Measurements from ENCODE around the gene NAALADL2. TPM values are rescaled to one million over a fixed set of nuclear protein-coding genes. Genes with fewer than 3 reads are reported as not detected.

NAALADL2 gene
- total RNA-seq, 2 experiments from 2014 or later, result not detected

DNA sequence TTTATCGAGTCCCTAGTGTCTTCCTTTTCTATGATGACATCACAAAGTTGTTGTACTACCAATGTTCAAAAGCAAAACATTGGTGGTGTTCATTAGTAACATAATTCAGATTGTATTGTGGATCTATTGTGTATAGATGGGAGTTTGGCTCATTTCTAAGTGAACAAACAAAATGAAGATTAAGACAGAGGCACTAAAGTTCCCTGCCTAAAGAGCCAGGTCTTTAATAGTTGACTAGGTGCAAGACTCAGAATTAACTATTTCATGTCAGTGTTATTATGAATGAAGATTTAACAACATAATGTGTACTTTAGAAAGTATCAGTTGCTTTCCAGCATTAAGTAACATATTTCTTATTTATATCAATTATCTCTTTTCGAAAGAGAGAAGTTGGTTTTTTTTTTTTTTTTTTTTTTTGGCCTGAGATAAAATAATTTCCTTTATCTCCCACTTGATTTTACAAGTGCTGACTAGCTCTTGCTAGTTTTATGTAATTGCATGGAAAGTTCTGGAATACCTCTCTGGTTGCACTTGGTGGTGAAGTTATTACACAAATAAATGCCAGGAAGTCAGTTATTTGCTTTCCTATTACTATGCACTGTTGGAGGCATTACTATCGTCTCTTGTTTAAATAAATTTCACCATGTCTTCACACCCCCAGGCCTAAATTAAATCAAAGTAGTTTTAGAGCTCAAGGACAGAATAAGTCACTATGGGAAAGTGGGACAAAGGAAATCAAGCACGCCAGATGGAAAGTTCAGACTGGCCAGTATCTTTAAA is 48.7 kb downstream of the NAALADL2 start:
- Mint-ChIP-seq H3K4me3 (no peak overlapping the region), H3K4me1 (ENCODE audit: low read depth) (no peaks in the 10 kb centered on the region), H3K36me3 (ENCODE audit: low read depth) (no peaks in the 10 kb centered on the region), H3K27me3 (ENCODE audit: low read depth) (no peaks in the 10 kb centered on the region), H3K9me3 (peaks cover 2% of the 10 kb centered on the region), H3K27ac (no peak overlapping the region)
- no peak for DNase-seq
- CTCF ChIA-PET, result no interaction called here
- intact Hi-C loops (cut with micrococcal nuclease), result no loop called here

DNA sequence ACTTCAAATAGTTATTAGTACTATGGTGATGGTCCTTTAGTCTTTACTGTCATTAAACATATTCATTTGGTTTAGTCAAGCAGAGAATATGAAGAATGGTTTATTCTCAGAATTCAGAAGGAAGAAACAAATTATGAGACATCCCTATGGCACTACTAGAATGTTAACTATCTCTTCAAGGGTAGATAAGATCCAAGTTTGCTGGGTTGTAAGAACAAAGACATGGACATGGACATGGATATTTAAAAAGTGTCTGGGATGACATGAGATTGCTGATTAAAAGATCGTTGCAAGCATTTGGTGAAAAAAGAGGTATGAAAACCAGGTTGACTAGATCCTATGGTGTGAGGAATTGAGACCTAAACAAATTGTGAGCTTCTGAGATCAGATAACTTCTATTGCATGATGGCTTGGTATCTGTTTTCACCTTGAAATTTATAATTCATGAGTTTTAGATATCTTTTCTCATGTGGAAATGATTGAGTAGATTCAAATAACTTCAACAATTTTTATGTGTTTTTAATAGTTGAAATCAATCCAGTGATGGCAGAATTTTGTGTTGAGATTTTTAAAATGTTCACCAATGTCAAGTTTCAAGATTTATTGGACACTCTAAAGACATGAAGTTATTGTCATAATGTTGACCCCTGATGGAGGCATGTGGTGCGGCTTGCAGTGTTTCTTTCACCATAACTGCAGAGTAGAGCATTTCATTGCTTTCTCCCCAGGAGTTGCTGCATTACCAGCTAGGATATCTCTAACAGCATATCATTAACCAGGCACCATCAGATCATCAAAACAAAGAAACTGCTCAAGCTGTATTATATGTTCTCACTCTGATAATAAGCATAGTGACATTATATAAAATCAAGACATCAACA is 72.6 kb downstream of the NAALADL2 start:
- no peak overlapping the region for H3K4me3 Mint-ChIP-seq
- no peak overlapping the region for H3K27ac Mint-ChIP-seq
- CTCF ChIA-PET, result no interaction called here
- no peaks in the 10 kb centered on the region for H3K27me3 Mint-ChIP-seq (ENCODE audit: low read depth)
- no peaks in the 10 kb centered on the region for H3K36me3 Mint-ChIP-seq (ENCODE audit: low read depth)
- peaks cover 6% of the 10 kb centered on the region for H3K9me3 Mint-ChIP-seq
- DNase-seq, result no peak
- intact Hi-C loops (cut with micrococcal nuclease), result no loop called here
- H3K4me1 Mint-ChIP-seq (ENCODE audit: low read depth), result no peaks in the 10 kb centered on the region

DNA sequence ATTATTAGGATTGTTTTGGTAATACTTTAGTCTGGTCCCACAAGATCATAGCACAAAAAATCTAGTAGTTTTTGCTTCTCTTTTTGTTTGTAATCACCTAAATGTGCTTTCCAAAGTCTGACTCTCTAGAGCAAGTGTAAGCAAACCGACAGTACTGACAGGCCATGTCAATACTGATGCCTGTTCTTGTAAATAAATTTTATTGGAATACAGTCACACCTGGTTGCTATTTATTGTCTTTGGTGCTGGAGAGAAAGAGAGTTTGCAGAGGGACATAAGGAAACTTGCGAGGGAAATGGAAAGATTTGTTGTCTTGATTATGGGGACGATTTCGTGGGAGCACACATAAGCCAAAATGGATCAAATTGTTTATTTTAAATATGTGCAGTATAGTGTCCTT is 77.5 kb downstream of the NAALADL2 start:
- H3K27ac Mint-ChIP-seq, result no peak overlapping the region
- no peaks in the 10 kb centered on the region for H3K4me1 Mint-ChIP-seq (ENCODE audit: low read depth)
- peaks cover 11% of the 10 kb centered on the region for H3K9me3 Mint-ChIP-seq
- DNase-seq, result no peak
- no peak overlapping the region for H3K4me3 Mint-ChIP-seq
- intact Hi-C loops (cut with micrococcal nuclease), result no loop called here
- no peaks in the 10 kb centered on the region for H3K36me3 Mint-ChIP-seq (ENCODE audit: low read depth)
- no peaks in the 10 kb centered on the region for H3K27me3 Mint-ChIP-seq (ENCODE audit: low read depth)
- CTCF ChIA-PET, result no interaction called here

DNA sequence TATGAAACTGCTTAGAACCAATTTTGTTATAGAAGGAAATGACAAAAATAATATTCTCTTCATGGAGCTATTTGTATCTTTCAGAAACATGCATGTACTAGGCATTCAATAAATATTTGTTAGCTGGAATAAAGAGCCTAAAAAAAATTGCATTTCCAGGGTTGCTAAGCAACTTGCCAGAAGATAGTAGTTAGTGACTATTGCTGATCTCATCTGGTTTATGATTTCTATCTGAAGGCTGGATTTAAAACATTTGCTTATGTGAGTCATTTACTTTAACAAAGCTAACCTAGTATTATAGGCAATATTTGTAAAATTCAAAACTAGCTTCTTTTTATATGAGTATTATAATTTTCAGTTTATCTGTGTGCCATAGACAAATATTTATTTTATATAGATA is 78.3 kb downstream of the NAALADL2 start:
- peaks cover 14% of the 10 kb centered on the region for H3K9me3 Mint-ChIP-seq
- no peak overlapping the region for H3K4me3 Mint-ChIP-seq
- no peak overlapping the region for H3K27ac Mint-ChIP-seq
- no peak for DNase-seq
- CTCF ChIA-PET, result no interaction called here
- H3K27me3 Mint-ChIP-seq (ENCODE audit: low read depth), result no peaks in the 10 kb centered on the region
- H3K4me1 Mint-ChIP-seq (ENCODE audit: low read depth), result no peaks in the 10 kb centered on the region
- intact Hi-C loops (cut with micrococcal nuclease), result no loop called here
- H3K36me3 Mint-ChIP-seq (ENCODE audit: low read depth), result no peaks in the 10 kb centered on the region

DNA sequence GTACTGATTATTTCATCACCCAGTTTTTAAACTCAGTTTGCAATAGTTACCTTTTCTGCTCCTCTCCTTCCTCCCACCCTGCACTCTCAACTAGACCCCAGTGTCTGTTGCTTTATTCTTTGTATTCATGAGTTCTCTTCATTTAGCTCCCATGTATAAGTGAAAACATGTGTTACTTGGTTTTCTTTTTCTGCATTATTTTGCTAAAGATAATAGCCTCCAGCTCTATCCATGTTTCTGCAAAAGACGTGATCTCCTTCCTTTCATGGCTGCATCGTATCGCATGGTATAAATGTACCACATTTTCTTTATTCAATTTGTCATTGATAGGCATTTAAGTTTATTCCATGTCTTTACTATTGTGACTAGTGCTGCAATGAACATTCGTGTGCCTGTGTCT is 79.0 kb downstream of the NAALADL2 start:
- Mint-ChIP-seq H3K27me3 (ENCODE audit: low read depth) (no peaks in the 10 kb centered on the region), H3K27ac (no peak overlapping the region), H3K9me3 (peaks cover 14% of the 10 kb centered on the region), H3K4me3 (no peak overlapping the region), H3K4me1 (ENCODE audit: low read depth) (no peaks in the 10 kb centered on the region), H3K36me3 (ENCODE audit: low read depth) (no peaks in the 10 kb centered on the region)
- intact Hi-C loops (cut with micrococcal nuclease), result no loop called here
- no peak for DNase-seq
- CTCF ChIA-PET, result no interaction called here

DNA sequence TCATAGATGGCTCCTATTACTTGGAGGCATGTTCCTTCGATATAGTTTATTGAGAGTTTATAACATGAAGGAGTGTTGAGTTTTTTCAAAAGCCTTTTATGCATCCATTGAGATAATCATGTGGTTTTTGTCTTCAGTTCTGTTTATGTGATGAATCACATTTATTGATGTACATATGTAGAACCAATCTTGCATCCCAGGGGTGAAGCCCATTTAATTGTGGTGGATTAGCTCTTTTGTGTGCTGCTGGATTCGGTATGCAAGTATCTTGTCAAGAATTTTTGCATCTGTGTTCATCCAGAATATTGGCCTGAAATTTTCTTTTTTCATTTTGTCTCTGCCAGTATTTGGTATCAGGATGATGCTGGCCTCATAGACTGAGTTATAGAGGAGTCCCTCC is 81.0 kb downstream of the NAALADL2 start:
- no peak overlapping the region for H3K4me3 Mint-ChIP-seq
- no peak overlapping the region for H3K27ac Mint-ChIP-seq
- CTCF ChIA-PET, result no interaction called here
- H3K9me3 Mint-ChIP-seq, result peaks cover 14% of the 10 kb centered on the region
- H3K27me3 Mint-ChIP-seq (ENCODE audit: low read depth), result no peaks in the 10 kb centered on the region
- DNase-seq, result no peak
- H3K36me3 Mint-ChIP-seq (ENCODE audit: low read depth), result no peaks in the 10 kb centered on the region
- H3K4me1 Mint-ChIP-seq (ENCODE audit: low read depth), result no peaks in the 10 kb centered on the region
- intact Hi-C loops (cut with micrococcal nuclease), result no loop called here

DNA sequence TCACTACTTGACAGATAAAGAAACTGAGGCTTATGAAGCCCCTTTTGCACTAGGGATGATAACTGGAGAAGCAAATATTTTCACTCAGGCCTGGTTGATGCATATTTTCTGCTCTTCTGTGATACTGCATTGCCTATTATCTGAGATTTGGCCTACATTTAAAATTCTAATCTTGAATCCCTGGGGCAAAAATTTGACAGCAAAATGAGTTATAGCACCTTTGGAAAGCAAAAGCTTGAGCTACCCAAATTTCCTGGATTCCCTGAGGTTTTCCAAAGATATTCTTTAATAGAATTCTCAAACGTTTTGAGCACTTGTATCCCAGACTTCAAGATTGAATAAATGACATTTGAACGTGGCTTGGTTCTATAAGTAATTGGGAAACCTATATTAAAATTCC is 86.1 kb downstream of the NAALADL2 start:
- Mint-ChIP-seq H3K9me3 (peaks cover 8% of the 10 kb centered on the region), H3K36me3 (ENCODE audit: low read depth) (no peaks in the 10 kb centered on the region), H3K4me3 (no peak overlapping the region), H3K27me3 (ENCODE audit: low read depth) (no peaks in the 10 kb centered on the region), H3K27ac (no peak overlapping the region), H3K4me1 (ENCODE audit: low read depth) (no peaks in the 10 kb centered on the region)
- CTCF ChIA-PET, result no interaction called here
- DNase-seq, result no peak
- intact Hi-C loops (cut with micrococcal nuclease), result no loop called here

DNA sequence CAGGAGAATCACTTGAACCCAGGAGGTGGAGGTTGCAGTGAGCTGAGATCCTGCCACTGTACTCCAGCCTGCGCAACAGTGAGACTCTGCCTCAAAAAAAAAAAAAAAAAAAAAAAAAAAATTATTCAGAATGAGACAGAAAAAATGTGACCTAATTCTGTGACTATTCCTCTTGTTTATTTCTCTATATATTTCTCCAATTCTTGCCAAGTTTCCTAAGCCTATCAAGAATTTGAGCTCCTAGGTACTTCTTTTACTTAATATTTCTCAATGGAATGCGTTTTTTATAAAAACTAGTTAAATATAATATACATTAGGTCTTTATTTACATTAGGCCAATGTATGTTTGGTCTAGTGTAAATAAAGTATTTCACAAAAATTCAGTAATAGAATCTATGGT is 86.8 kb downstream of the NAALADL2 start:
- peaks cover 6% of the 10 kb centered on the region for H3K9me3 Mint-ChIP-seq
- H3K4me1 Mint-ChIP-seq (ENCODE audit: low read depth), result no peaks in the 10 kb centered on the region
- CTCF ChIA-PET, result no interaction called here
- no peak overlapping the region for H3K4me3 Mint-ChIP-seq
- no peak overlapping the region for H3K27ac Mint-ChIP-seq
- H3K36me3 Mint-ChIP-seq (ENCODE audit: low read depth), result no peaks in the 10 kb centered on the region
- no peak for DNase-seq
- H3K27me3 Mint-ChIP-seq (ENCODE audit: low read depth), result no peaks in the 10 kb centered on the region
- intact Hi-C loops (cut with micrococcal nuclease), result no loop called here

DNA sequence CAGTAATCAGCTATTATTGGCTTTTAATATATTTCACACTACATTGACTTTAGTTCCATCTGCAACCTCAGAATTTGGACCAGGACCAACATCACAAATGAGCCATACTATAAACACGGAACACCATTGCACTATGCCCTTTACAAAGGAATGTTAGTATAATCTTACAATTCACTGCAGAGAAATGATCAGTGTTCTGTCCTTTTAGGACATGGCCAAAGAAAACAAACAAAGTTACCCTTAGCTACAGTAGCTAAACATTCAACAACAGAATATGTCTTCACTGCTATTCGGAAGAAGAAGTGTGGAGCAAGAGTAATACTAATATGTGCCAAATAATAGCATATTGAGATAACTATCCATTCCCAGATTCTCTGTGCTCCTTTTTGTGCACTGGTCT is 90.4 kb downstream of the NAALADL2 start:
- intact Hi-C loops (cut with micrococcal nuclease), result no loop called here
- H3K36me3 Mint-ChIP-seq (ENCODE audit: low read depth), result no peaks in the 10 kb centered on the region
- H3K4me3 Mint-ChIP-seq, result no peak overlapping the region
- no peak overlapping the region for H3K27ac Mint-ChIP-seq
- no peaks in the 10 kb centered on the region for H3K9me3 Mint-ChIP-seq
- H3K4me1 Mint-ChIP-seq (ENCODE audit: low read depth), result no peaks in the 10 kb centered on the region
- CTCF ChIA-PET, result no interaction called here
- no peak for DNase-seq
- no peaks in the 10 kb centered on the region for H3K27me3 Mint-ChIP-seq (ENCODE audit: low read depth)

DNA sequence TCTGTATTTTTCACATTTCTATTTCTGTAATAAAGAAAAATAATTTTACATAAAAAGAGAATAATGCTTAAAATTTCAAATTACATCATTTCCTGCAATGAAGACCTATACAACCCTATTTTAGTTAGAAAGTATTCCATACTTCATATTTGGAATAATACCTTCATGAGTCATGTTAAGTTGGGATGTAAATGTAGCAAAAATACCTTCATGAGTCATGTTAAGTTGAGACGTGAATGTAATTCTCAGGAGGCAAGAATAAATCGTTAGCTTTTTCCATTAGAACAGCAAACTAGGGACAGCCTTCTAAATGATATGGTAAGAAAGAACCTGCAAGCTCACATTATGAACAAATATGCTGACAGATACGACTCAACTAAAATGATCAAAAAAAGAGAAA is 91.9 kb downstream of the NAALADL2 start:
- no peak overlapping the region for H3K4me3 Mint-ChIP-seq
- H3K27me3 Mint-ChIP-seq (ENCODE audit: low read depth), result no peaks in the 10 kb centered on the region
- intact Hi-C loops (cut with micrococcal nuclease), result no loop called here
- H3K36me3 Mint-ChIP-seq (ENCODE audit: low read depth), result no peaks in the 10 kb centered on the region
- H3K9me3 Mint-ChIP-seq, result no peaks in the 10 kb centered on the region
- CTCF ChIA-PET, result no interaction called here
- no peak overlapping the region for H3K27ac Mint-ChIP-seq
- DNase-seq, result no peak
- no peaks in the 10 kb centered on the region for H3K4me1 Mint-ChIP-seq (ENCODE audit: low read depth)

DNA sequence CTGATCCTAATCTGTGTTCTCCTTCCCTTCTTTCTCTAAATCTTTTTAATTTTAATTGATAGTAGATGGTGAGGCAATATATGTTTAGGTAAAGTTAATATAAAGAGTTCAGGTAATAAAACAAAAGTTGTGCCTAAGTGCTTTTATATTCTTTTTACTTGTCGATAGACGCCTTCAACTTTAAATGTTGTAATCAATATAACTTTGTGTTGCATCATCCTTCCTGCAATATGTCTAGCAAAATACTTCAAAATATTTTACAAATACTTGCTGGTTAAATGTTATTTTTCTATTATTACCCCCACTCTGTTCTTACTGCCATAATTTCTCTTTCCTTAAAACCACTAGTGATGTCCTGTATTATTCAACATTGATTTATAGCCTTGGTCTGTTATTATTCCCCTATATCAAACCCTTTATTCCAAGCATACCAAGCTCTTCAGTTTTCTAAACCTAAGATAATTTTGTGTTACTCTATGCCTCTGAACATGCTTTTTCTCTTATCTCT is 92.4 kb downstream of the NAALADL2 start:
- no peak for DNase-seq
- CTCF ChIA-PET, result no interaction called here
- intact Hi-C loops (cut with micrococcal nuclease), result no loop called here
- H3K4me3 Mint-ChIP-seq, result no peak overlapping the region
- H3K27me3 Mint-ChIP-seq (ENCODE audit: low read depth), result no peaks in the 10 kb centered on the region
- H3K9me3 Mint-ChIP-seq, result no peaks in the 10 kb centered on the region
- H3K36me3 Mint-ChIP-seq (ENCODE audit: low read depth), result no peaks in the 10 kb centered on the region
- H3K27ac Mint-ChIP-seq, result no peak overlapping the region
- H3K4me1 Mint-ChIP-seq (ENCODE audit: low read depth), result no peaks in the 10 kb centered on the region

DNA sequence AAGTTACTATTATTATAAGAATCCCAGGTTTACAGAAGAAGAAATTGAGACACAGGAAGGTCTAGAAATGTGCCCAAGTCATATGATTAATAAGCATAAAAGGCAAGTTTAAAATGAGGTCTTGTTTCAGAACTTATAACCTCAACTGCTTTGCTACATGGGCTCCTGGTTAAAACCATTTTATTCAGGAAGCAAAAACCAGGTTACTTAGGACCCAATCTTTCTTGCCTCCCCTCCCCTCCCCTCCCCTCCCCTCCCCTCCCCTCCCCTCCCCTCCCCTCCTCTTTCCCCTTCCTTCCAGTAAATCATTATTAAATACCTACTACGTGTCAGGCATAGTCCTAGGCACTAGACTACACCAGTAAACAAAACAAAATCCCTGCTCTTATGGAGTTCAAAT is 93.9 kb downstream of the NAALADL2 start:
- intact Hi-C loops (cut with micrococcal nuclease), result no loop called here
- Mint-ChIP-seq H3K9me3 (no peaks in the 10 kb centered on the region), H3K4me1 (ENCODE audit: low read depth) (no peaks in the 10 kb centered on the region), H3K4me3 (no peak overlapping the region), H3K27me3 (ENCODE audit: low read depth) (no peaks in the 10 kb centered on the region), H3K36me3 (ENCODE audit: low read depth) (no peaks in the 10 kb centered on the region), H3K27ac (no peak overlapping the region)
- no peak for DNase-seq
- CTCF ChIA-PET, result no interaction called here

DNA sequence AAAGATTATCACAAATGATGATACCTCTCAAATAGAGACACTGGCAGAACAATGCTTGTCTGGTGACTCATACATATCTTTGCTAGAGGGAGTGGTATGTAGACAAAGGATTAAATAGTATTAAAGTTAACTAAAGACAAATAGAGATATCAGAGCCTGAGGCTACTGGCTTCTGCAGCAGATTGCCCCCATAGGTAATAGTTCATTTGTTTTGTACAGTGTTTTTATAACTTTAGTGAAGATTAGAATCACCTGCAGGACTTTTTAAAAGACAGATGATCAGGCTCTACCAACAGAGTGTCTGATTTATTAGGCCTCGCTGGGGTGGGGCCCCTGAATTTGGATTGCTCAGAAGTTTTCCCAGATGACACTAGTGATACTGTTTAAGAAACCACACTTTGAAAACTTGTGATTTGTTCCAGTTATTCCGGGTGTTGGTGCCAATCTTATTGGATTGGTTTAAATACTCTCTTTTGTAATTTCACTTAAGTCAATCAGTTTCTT is 96.4 kb downstream of the NAALADL2 start:
- Mint-ChIP-seq H3K27me3 (ENCODE audit: low read depth) (no peaks in the 10 kb centered on the region), H3K9me3 (no peaks in the 10 kb centered on the region), H3K27ac (no peak overlapping the region), H3K36me3 (ENCODE audit: low read depth) (no peaks in the 10 kb centered on the region), H3K4me1 (ENCODE audit: low read depth) (no peaks in the 10 kb centered on the region), H3K4me3 (no peak overlapping the region)
- intact Hi-C loops (cut with micrococcal nuclease), result no loop called here
- DNase-seq, result no peak
- CTCF ChIA-PET, result no interaction called here

All from activated naive CD4-positive, alpha-beta T cell treated with anti-CD3 and anti-CD28 coated beads for 36 hours (primary cell).